HG02885 (cell line): ENCODE measurements around the gene HERC3.

Experiments used
- ATAC-seq: cut with Tn5 transposase; IDR thresholded peaks from one replicate; pipeline ENCODE4 v1.9.1; 2021; ENCODE audit warnings: mild to moderate bottlenecking; ENCODE audit not compliant: unreplicated experiment, poor library complexity

The HERC3 gene

GRCh38 chr4:88591787-88592599, at the start of gene HERC3:
Gene HERC3 (plus strand): TSS chr4:88592480. CDS start chr4:88605824, 13,344 bp downstream.
- peak; percentile 94 for ATAC-seq

DNA sequence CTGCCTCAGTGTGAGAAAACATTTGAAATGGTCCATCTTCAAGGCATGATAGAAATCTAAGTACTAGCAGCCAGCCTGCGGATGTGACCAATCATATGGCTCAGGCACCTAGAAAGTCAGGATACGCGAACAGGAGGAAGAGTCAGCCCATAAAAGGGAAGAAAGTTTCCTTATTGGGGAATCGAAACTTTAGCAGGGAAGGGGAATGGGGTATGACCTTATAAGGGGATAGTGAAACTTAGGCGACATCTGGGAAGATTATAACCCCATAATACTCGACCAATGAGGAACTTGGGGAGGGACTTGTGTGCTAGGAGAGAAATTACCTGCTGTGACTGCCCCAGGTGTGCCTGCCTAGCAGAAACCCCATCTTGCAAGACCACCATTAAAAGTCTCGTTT, 42.5 kb upstream of the HERC3 start:
- no peak for ATAC-seq

GRCh38 chr4:88567591-88567990, 24.7 kb upstream of the HERC3 start:
- ATAC-seq = no peak

- ATAC-seq = no peak
These were observed 22.3 kb upstream of the HERC3 start for GRCh38 chr4:88570001-88570400.

DNA sequence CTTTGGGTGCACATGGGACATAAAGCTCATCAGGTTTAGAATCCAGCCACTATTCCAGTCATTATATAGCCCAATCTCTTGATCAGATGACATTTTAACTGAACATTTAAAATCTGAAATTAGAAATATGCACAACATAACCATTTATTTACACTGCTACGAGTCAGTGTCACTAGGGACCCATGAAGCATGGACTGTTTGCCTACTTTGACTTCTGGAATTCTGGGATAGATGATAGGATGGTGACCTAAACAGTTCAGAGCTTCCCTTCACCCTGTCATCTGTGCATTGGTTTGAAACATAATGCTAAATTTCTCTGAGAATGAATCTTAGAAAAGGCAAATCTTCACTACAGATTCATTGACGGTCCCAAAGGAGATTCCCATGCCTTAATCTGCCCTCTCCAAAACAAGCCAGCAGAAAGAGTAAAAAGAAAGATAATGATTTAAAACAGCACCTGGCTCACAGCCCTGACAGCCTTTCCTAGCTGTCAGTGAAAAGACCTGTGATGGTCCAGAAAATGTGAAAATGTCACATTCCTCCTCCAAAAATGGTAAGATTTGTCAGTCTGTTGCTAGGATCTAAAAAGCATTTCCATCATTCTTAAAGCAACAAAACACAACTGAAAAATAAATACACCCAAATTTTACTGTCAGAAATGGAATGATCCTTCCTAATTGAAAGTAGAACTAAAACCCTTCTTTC, 18.9 kb upstream of the HERC3 start:
- no peak for ATAC-seq

DNA sequence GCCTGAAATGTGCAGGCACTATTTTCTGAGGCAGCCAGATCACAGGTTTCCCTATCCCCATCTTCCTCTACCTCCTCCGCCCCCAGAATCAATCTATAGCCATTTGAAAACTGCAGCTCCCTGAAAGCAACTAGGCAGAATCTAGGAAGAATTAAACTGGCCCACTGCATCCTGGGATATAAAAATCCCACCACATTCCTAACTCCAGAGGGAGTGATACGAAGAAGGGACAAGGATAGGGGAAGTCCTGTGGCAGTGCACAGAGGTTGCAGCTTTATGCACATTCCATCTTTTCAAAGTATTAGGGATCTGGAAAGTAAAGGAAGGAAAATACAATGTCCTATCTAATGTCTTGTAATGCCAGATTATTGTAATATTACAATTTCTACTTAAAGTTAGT, 18.3 kb upstream of the HERC3 start:
- ATAC-seq = no peak

DNA sequence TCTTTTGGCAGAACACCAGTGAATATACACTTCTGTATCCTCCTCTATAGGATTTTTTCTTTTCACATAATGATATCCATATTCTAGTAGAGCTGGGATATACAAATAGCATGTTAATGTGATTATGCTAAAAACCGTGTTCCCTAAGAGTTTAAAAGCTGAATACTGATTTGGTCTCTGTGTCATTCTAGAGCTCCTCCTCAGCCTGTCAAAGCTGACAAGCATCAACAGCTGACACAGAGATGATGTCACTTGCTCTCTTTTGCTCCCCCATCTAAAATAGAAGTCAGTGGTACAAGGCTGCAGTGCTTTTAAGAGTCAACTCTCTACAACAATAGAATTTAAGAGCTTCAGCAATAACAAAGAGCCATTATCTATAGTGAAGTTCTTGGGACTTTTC, 17.1 kb upstream of the HERC3 start:
- no peak for ATAC-seq

GRCh38 chr4:88582493-88582892, 9.8 kb upstream of the HERC3 start:
- no peak for ATAC-seq

DNA sequence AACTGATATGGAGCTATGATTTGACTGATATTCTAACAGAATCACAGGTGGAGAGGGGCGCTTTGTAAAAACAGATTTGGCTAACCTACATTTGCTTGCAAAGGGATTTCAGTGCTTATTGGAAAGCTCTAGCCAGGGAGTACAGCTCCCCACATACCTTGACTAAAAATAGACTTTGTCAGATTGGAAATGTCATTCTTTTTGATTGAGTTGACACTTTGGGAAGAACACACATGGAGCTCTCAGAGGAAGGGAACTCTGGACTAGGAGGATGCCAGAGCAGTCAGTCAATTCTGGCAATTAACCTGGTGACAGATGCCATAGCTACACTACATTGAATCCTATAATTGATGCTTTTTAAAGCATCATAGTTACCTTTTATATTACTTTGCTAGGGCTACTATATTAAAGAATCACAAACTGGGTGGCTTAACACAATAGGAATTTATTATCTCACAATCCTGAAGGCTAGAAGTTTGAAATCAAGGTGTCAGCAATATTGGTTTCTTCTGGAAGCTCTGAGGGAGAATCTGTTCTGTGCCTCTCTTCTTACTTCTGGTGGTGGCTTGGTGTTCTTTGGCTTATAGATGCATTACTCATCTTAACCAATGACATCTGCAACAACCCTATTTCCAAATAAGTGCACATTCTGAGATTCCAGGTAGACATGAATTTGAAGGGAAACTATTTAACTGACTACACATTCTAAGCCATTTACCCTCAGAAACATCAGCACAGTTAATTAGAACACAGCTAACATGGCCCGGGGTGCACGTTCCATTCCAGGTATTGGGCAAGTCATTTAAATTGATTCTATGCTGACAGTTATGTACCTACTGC, 8.4 kb upstream of the HERC3 start:
- no peak for ATAC-seq

DNA sequence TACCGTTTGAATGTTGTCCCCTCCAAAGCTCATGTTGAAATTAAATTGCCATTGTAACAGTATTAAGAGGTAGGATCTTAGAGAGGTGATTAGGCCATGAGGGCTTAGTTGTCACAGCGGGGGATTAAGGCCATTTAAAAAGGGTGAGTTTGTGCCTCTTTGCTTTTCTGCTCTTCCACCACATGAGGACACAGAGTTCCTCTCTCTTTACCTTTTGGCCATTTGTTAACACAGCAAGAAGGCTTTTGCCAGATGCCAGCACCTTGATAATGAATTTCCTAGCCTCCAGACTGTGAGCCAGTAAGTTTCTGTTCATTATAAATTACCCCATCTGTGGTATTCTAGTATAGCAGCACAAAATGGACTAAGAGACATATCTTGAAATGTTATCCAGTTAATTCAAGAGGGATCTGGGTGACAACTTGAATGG, 7.8 kb upstream of the HERC3 start:
- ATAC-seq = no peak

DNA sequence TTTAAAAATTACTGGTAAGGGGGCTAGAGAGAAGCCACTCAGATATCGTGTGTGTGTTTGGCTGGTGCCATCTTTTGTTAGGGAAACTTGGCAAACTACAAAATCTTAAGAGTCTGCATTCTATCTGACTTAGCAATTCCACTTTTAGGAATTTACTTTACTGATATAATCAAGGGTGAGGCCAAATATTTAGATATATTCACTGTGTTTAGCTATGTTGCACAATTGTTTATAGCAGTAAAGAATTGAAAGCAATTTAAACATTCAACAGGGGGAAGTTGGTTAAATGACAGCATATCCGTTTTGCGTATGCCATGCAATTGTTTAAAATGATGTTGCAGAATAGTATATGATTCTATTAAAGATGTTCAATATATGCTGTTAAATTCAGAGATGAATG, 6.4 kb upstream of the HERC3 start:
- ATAC-seq = no peak

- no peak for ATAC-seq
These were observed 5.0 kb upstream of the HERC3 start for GRCh38 chr4:88587306-88587705.

GRCh38 chr4:88592600-88593448, 544 bp downstream of the HERC3 start:
- peak; percentile 86 for ATAC-seq

DNA sequence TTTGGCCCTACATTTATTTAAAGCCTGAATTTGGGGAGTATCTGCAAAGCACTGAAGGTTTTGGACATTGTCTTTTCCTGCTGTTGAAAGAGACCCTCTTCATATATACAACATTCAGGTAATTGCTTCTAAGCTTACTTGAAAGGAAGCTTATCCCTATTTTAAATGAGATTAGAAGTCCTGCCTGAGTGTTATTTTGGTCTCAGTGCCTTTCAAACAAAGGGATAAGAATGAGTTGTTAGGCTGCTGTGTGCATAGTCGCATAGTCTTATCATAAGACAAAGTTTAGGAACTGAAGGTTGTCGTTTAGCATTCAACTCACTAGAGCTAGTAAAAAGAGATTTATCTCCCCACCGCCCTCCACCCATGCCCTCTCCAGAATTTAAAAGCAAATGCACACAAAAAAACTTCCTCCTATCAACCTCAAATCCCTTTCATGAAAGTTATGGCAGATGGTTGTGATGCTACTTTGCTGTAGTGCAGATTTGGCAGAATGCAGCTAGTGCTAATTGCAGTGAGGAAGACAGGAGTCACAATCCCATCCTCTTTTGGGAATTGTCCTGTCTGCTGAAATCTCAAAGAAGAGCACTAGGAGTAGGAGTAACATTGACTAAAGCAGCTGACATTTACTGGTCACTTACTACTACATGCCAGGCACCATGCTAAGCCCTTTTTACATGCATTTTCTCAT, 5.8 kb downstream of the HERC3 start:
- ATAC-seq = no peak

DNA sequence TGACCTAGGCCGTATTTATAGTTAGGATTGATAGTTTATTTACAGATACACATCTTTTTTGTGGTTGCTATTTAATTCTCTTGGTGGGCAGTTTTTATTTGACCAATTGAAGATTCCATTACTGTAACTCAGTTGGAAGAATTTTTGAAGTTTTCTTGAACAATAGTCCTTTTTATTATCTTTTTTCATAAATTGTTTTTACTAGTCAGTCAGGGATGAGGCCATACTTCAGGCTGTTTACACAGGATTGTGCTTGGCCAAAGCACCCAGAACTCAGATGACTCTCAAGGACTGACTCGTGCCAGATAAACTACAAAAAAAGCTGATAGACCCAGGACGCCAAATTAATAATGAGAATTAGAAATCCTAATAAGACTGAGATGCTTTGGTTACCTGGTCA, 7.0 kb downstream of the HERC3 start:
- ATAC-seq = no peak

DNA sequence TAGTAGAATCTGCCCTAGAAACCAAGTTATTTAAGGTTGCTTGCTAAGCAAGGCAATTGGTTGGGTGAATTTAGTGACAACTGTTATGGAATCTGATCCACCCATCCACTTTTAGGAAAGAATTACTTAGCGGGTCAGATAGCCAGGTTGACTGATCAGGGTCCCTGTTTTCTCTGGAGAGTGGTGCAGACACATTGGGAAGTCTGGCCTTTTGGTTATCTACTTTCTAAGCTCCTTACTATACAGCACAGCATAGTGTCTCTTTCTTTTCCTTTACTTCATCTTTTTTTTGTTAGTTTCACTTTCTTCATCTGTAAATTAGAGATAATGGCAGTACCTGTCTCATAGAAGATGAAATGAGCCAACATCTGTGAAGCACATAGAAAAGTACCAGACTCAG, 7.4 kb downstream of the HERC3 start:
- peak; percentile 35 for ATAC-seq

DNA sequence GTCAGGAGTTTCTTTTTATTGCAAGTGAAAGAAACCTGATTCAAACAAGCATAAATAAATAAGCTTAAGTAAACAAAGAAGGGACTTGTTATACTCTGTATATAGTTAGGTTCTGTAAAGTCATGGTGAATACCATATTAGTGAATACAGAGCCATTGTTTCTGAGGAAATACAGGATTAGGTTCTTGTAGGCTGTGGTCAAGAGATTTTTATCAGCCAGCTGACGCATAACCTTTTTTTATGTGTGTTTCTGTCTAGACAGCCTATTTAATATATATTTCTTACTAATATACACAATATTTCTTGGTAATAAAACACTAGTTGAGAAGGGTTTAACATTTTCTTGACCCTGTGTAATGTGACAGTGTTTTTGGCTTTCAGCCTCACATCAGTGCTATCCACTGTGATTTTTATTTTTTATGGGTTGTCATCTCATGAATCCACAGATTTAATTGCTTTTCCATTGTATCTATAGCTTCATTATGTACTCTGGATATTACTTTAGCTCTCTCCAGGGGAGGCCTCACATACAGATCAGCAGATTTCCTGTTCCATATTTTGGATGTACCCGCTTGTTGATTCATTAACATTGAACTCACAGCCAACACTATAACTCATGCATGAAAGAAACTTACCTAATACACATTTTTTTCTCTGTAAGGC, 8.0 kb downstream of the HERC3 start:
- ATAC-seq = no peak

DNA sequence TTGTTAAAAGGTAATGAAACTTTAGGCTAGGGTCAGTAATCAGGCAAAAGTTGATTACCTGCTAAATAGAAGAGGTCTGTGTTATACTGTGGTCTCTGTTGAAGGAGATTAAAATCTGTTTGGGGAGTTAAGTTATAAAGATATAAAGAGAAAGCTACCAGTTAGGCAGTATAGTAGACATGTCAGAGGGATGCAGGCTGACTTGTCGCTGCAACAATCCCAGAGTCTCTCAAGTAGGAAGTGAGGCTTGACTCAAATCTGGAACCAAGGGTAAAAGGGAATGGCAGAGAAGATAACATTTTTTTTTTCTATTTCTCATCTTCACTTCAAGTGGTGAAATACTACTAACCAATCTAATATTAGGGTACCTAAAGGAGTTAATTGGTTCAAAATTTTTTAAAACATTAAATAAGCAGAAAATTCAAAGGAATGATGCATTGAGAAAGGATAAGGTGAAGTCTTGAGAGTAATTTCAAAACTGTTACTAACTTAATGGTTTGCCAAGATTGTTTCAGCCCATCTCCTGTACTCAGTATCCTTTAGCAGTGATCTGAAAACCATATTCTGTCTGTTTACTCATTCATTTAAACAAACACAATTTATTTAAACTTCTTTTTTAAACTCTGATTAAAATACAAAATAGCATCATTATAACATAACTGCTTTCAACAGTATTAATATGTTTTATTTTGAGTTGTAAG, 12.8 kb downstream of the HERC3 start:
- ATAC-seq = no peak
